Subcutaneous adipose tissue (tissue), 4 donors: Measurements from ENCODE around the gene NSG1. TPM values are rescaled to one million over a fixed set of nuclear protein-coding genes. Genes with fewer than 3 reads are reported as not detected.

Experiments
- CTCF ChIP-seq: fragments of 450-650 bp; IDR thresholded peaks from one replicate; pipeline ENCODE4 v1.5.1; 2016; ENCODE audit warnings: low read depth, mild to moderate bottlenecking, control low read depth, antibody characterized with exemption, moderate library complexity
- total RNA-seq, 4 donors: library from RNA; depleted of rRNA; stranded (reverse); fragments of >200 nt; gene quantifications; one replicate each; pipeline ENCODE4 v1.1.0, GENCODE V29; 2016

The NSG1 gene
- total RNA-seq, 4 donors from 2014 or later = 0.17 to 0.33 TPM; not detected in 2

DNA sequence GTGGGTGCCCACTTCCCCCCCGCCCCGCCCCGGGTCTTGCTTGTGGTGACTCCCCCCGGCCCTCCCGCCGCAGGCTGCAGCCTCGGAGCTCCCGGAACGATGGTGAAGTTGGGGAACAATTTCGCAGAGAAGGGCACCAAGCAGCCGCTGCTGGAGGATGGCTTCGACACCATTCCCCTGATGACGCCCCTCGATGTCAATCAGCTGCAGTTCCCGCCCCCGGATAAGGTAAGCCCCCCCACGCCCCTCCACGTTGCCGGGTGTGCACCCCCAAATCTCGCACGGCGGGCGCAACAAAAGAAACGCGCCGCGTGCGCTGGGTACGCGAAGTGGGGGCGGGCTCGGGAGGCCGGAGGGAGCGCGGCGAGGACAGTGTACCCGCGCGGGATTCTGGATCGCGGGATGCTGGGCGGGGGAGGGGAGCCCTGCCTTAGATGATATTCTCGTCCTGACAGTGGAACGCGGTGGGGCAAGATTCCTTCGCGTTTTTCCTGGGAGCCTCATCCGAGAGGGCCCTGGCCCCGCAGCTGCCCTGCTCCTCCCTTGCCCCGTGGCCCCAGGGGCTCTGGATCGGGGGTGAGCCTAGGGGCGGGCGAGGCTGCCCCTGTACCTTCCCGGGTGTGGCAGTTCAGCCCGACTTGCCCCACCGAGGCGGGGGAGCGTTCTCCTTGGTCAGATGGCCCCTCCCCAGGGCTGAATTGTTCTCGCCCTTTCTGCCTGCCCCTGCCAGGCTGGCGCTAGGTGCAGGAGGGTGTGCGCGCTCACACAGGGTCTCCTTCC lies 819 bp downstream of the NSG1 start:
- TF ChIP-seq CTCF = no peak

- TF ChIP-seq CTCF = no peak
Measured at GRCh38 chr4:4388311-4388790, 1.4 kb downstream of the NSG1 start.

DNA sequence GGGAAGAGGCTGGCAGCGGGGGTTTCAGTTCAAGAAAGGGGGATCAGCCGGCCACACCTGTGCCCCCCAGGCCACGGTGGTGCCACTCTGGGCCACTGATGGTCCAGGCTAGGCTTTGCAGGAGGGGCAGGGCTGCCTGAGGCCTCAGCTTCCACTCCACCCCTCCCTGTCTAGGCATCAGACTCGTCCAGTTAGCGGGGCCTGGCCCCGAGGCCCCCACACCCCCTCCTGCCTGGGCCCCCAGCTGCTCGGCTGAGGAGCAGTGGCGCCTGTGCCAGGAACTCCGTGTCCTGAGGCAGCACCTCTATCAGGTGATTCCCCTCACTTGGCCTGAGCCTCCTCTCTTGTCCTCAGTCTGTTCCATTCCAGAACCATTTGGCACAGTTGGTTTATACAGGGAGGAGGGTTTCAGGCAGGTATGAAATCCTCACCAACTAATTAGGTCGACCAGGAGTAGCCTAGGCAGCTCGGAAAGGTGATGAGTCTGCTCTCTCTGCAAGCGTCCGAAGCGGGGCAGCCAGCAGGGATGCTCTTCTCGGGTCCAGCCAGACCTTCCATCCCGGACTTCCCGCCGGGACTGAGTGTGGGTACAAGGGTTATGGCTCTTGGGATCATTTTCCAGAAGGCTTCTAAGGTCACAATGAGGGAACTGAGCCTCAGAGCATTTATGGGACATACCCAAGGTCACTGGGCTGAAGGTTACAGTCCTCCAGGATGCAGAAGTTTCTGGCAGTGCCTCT lies 2.1 kb downstream of the NSG1 start:
- TF ChIP-seq CTCF = no peak

- TF ChIP-seq CTCF = no peak
Measured at GRCh38 chr4:4390046-4390445, 3.1 kb downstream of the NSG1 start.

GRCh38 chr4:4390515-4391240 lies 3.8 kb downstream of the NSG1 start:
- TF ChIP-seq CTCF = no peak

- no peak for TF ChIP-seq CTCF
Measured at GRCh38 chr4:4391866-4392265, 5.0 kb downstream of the NSG1 start.
